ENCODE results near the gene H2BW1. TPM values are rescaled to one million over a fixed set of nuclear protein-coding genes. Genes with fewer than 3 reads are reported as not detected.
"Not testable (repeated sequence)": the region's sequence is repeated elsewhere in the genome, so short reads cannot be mapped to it uniquely, and the experiment has no call there.

H2BW1 gene
- total RNA-seq: not detected

GRCh38 chrX:104013606-104014005 lies at the start of gene H2BW1:
TSS of gene H2BW1 (minus strand) at chrX:104013708. CDS start at chrX:104013576, 132 bp downstream.
- Mint-ChIP-seq H3K27me3 (ENCODE audit: low read depth) (no peaks in the 10 kb centered on the region), H3K36me3 (ENCODE audit: insufficient read depth) (no peaks in the 10 kb centered on the region), H3K4me1 (ENCODE audit: low read depth) (no peaks in the 10 kb centered on the region), H3K4me3 (no peak within 1 kb of the TSS), H3K9me3 (no peaks in the 10 kb centered on the region)
- ATAC-seq (no peak), DNase-seq (no peak)

GRCh38 chrX:104062636-104063035 lies 49.1 kb upstream of the H2BW1 start:
- not testable (repeated sequence) for H3K27me3 Mint-ChIP-seq (ENCODE audit: low read depth); H3K36me3 Mint-ChIP-seq (ENCODE audit: insufficient read depth); ATAC-seq; H3K9me3 Mint-ChIP-seq; H3K4me3 Mint-ChIP-seq; H3K4me1 Mint-ChIP-seq (ENCODE audit: low read depth); DNase-seq

GRCh38 chrX:104054956-104055355 lies 41.4 kb upstream of the H2BW1 start:
- H3K27me3 Mint-ChIP-seq (ENCODE audit: low read depth); H3K4me3 Mint-ChIP-seq; H3K9me3 Mint-ChIP-seq; ATAC-seq; H3K4me1 Mint-ChIP-seq (ENCODE audit: low read depth); H3K36me3 Mint-ChIP-seq (ENCODE audit: insufficient read depth); DNase-seq: not testable (repeated sequence)

GRCh38 chrX:104047171-104047570 lies 33.7 kb upstream of the H2BW1 start:
- no peak for DNase-seq
- Mint-ChIP-seq H3K4me1 (ENCODE audit: low read depth) (no peaks in the 10 kb centered on the region), H3K36me3 (ENCODE audit: insufficient read depth) (no peaks in the 10 kb centered on the region), H3K4me3 (no peak overlapping the region), H3K9me3 (no peaks in the 10 kb centered on the region), H3K27me3 (ENCODE audit: low read depth) (peaks cover 12% of the 10 kb centered on the region)
- no peak for ATAC-seq

GRCh38 chrX:104045642-104046041 lies 32.1 kb upstream of the H2BW1 start:
- Mint-ChIP-seq H3K9me3 (no peaks in the 10 kb centered on the region), H3K4me3 (no peak overlapping the region), H3K4me1 (ENCODE audit: low read depth) (no peaks in the 10 kb centered on the region), H3K36me3 (ENCODE audit: insufficient read depth) (no peaks in the 10 kb centered on the region), H3K27me3 (ENCODE audit: low read depth) (peaks cover 14% of the 10 kb centered on the region)
- no peak for DNase-seq
- no peak for ATAC-seq

- H3K4me1 Mint-ChIP-seq (ENCODE audit: low read depth): no peaks in the 10 kb centered on the region
- no peaks in the 10 kb centered on the region for H3K9me3 Mint-ChIP-seq
- no peaks in the 10 kb centered on the region for H3K36me3 Mint-ChIP-seq (ENCODE audit: insufficient read depth)
- H3K27me3 Mint-ChIP-seq (ENCODE audit: low read depth): peaks cover 20% of the 10 kb centered on the region
- DNase-seq (no peak), ATAC-seq (no peak)
- no peak overlapping the region for H3K4me3 Mint-ChIP-seq
Measured at GRCh38 chrX:104041003-104041402, 27.5 kb upstream of the H2BW1 start.

- H3K4me3 Mint-ChIP-seq: no peak within 1 kb of the TSS
- H3K9me3 Mint-ChIP-seq: no peaks in the 10 kb centered on the region
- DNase-seq (no peak), ATAC-seq (no peak)
- H3K27me3 Mint-ChIP-seq (ENCODE audit: low read depth): peaks cover 22% of the 10 kb centered on the region
- no peaks in the 10 kb centered on the region for H3K4me1 Mint-ChIP-seq (ENCODE audit: low read depth)
- no peaks in the 10 kb centered on the region for H3K36me3 Mint-ChIP-seq (ENCODE audit: insufficient read depth)
Measured at GRCh38 chrX:104039689-104040505, 26.4 kb upstream of the H2BW1 start, which contains the start of gene H2BW2. TSS of gene H2BW2 (plus strand) at chrX:104039956. CDS start at chrX:104039995, 39 bp downstream.

GRCh38 chrX:104018126-104018525 lies 4.6 kb upstream of the H2BW1 start:
- no peaks in the 10 kb centered on the region for H3K4me1 Mint-ChIP-seq (ENCODE audit: low read depth)
- no peaks in the 10 kb centered on the region for H3K9me3 Mint-ChIP-seq
- no peak for DNase-seq
- no peak for ATAC-seq
- no peaks in the 10 kb centered on the region for H3K36me3 Mint-ChIP-seq (ENCODE audit: insufficient read depth)
- peaks cover 7% of the 10 kb centered on the region for H3K27me3 Mint-ChIP-seq (ENCODE audit: low read depth)
- H3K4me3 Mint-ChIP-seq: no peak overlapping the region

GRCh38 chrX:104015576-104015975 lies 2.1 kb upstream of the H2BW1 start:
- not testable (repeated sequence) for H3K4me3 Mint-ChIP-seq; ATAC-seq; DNase-seq; H3K36me3 Mint-ChIP-seq (ENCODE audit: insufficient read depth); H3K27me3 Mint-ChIP-seq (ENCODE audit: low read depth); H3K4me1 Mint-ChIP-seq (ENCODE audit: low read depth); H3K9me3 Mint-ChIP-seq

- H3K4me1 Mint-ChIP-seq (ENCODE audit: low read depth): no peaks in the 10 kb centered on the region
- no peaks in the 10 kb centered on the region for H3K9me3 Mint-ChIP-seq
- ATAC-seq (no peak), DNase-seq (no peak)
- no peaks in the 10 kb centered on the region for H3K36me3 Mint-ChIP-seq (ENCODE audit: insufficient read depth)
- H3K4me3 Mint-ChIP-seq: no peak overlapping the region
- no peaks in the 10 kb centered on the region for H3K27me3 Mint-ChIP-seq (ENCODE audit: low read depth)
Measured at GRCh38 chrX:104013158-104013557, 350 bp downstream of the H2BW1 start.

GRCh38 chrX:104008831-104009230 lies 4.7 kb downstream of the H2BW1 start:
- Mint-ChIP-seq H3K4me3 (no peak overlapping the region), H3K36me3 (ENCODE audit: insufficient read depth) (no peaks in the 10 kb centered on the region), H3K9me3 (no peaks in the 10 kb centered on the region), H3K27me3 (ENCODE audit: low read depth) (peaks cover 2% of the 10 kb centered on the region), H3K4me1 (ENCODE audit: low read depth) (no peaks in the 10 kb centered on the region)
- DNase-seq (no peak), ATAC-seq (no peak)

- DNase-seq: no peak
- ATAC-seq: no peak
- no peaks in the 10 kb centered on the region for H3K9me3 Mint-ChIP-seq
- no peak overlapping the region for H3K4me3 Mint-ChIP-seq
- H3K27me3 Mint-ChIP-seq (ENCODE audit: low read depth): no peaks in the 10 kb centered on the region
- H3K36me3 Mint-ChIP-seq (ENCODE audit: insufficient read depth): no peaks in the 10 kb centered on the region
- H3K4me1 Mint-ChIP-seq (ENCODE audit: low read depth): no peaks in the 10 kb centered on the region
Measured at GRCh38 chrX:103999234-103999633, 14.3 kb downstream of the H2BW1 start.

- ATAC-seq; H3K4me3 Mint-ChIP-seq; H3K27me3 Mint-ChIP-seq (ENCODE audit: low read depth); H3K9me3 Mint-ChIP-seq; H3K36me3 Mint-ChIP-seq (ENCODE audit: insufficient read depth); DNase-seq; H3K4me1 Mint-ChIP-seq (ENCODE audit: low read depth): not testable (repeated sequence)
Measured at GRCh38 chrX:103983508-103983907, 30.0 kb downstream of the H2BW1 start.

GRCh38 chrX:103962411-103963278 lies 50.9 kb downstream of the H2BW1 start, which contains the start of gene TMSB15B:
TSS of gene TMSB15B (plus strand) at chrX:103962627.
- not testable (repeated sequence) for H3K4me3 Mint-ChIP-seq; H3K9me3 Mint-ChIP-seq; H3K27me3 Mint-ChIP-seq (ENCODE audit: low read depth); H3K36me3 Mint-ChIP-seq (ENCODE audit: insufficient read depth); DNase-seq; H3K4me1 Mint-ChIP-seq (ENCODE audit: low read depth)
- ATAC-seq: peak; percentile 99 to 100
